Skeletal muscle satellite cell (primary cell): ENCODE data around the gene ETV3L.

Experiments used
- H3K27me3 ChIP-seq: 2 replicates; pipeline ENCODE4 v1.7.0; 2013; ENCODE audit warnings: low read length; ENCODE audit not compliant: control insufficient read depth, insufficient read depth
- H3K36me3 ChIP-seq: 2 replicates; pipeline ENCODE4 v1.7.0; 2013; ENCODE audit warnings: mild to moderate bottlenecking, control low read depth, low read length; ENCODE audit not compliant: insufficient read depth
- H3K4me1 ChIP-seq: 2 replicates; pipeline ENCODE4 v1.7.0; 2013; ENCODE audit warnings: low read length; ENCODE audit not compliant: control insufficient read depth, insufficient read depth
- H3K4me2 ChIP-seq: 2 replicates; pipeline ENCODE4 v1.7.0; 2013; ENCODE audit warnings: mild to moderate bottlenecking, low read length
- H3K4me3 ChIP-seq: 2 replicates; pipeline ENCODE4 v1.7.0; 2013; ENCODE audit warnings: low read length
- H3K9ac ChIP-seq: 2 replicates; pipeline ENCODE4 v1.7.0; 2013; ENCODE audit warnings: mild to moderate bottlenecking, low read depth, low read length, moderate library complexity
- H3K9me3 ChIP-seq: replicated peaks from 2 replicates; pipeline ENCODE4 v1.7.0; 2013; ENCODE audit warnings: mild to moderate bottlenecking, control low read depth, low read length

Gene ETV3L

GRCh38 chr1:157124855-157125254, 25.2 kb upstream of the ETV3L start:
- Histone ChIP-seq H3K36me3 (peaks cover 65% of the 10 kb centered on the region), H3K27me3 (no peaks in the 10 kb centered on the region)

DNA sequence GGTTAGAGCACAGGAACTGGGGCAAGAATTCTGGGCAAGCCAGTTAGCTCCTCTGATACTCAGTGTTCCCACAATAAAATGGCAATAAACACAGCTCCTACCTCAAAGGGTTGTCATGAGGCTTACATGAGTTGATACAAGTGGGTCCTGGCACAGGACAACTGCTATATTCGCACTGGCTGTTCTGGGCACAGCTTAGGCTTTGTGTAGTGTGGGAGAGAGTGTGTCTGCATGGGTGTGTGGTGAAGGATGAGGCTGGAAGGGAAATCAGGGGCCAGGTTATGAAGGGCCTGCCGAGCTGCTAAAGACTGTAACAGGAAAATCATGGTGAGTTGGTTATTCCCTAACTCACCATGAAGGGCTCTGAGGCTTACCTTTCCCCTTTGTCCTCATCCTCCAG, 19.8 kb upstream of the ETV3L start:
- Histone ChIP-seq H3K27me3 (peaks cover 10% of the 10 kb centered on the region), H3K9ac (no peak overlapping the region), H3K36me3 (peaks cover 27% of the 10 kb centered on the region), H3K9me3 (no peaks in the 10 kb centered on the region), H3K4me3 (no peak overlapping the region), H3K4me1 (no peaks in the 10 kb centered on the region), H3K4me2 (no peak overlapping the region)

More at GRCh38 chr1:157124855-157125254, 25.2 kb upstream of the ETV3L start:
- Histone ChIP-seq H3K4me3 (no peak overlapping the region), H3K4me1 (no peaks in the 10 kb centered on the region), H3K4me2 (no peak overlapping the region), H3K9me3 (no peaks in the 10 kb centered on the region), H3K9ac (no peak overlapping the region)

GRCh38 chr1:157119008-157119407, 19.4 kb upstream of the ETV3L start:
- no peak overlapping the region for H3K4me2 ChIP-seq
- peaks cover 23% of the 10 kb centered on the region for H3K36me3 ChIP-seq
- peaks cover 15% of the 10 kb centered on the region for H3K27me3 ChIP-seq
- H3K9ac ChIP-seq = no peak overlapping the region
- H3K4me1 ChIP-seq = no peaks in the 10 kb centered on the region
- no peaks in the 10 kb centered on the region for H3K9me3 ChIP-seq
- H3K4me3 ChIP-seq = no peak overlapping the region

DNA sequence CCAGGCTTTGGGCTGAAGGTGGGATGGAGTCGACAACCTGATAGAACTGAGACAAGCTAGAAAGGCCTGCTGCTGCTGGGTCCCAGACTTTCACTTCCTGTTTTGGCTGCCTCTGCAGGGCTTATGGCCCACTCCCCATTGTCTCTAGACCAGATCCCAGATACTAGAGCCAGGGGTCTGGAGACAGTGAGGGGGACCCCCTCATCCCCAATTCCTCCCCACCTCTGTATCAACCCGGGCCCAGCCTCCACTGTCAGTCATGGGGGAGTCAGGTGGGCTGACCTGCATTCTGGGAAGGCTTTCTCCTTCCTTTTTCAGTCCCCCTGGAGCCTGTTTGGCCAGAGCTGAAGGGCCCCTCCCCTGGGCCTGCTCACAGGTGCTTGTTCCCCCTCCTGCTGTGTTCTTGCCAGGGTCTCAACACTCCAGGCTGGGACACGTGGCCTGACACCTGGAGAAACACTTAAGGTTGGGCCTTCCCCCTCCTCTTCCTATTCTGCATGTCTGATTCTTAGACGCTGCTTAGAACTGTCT, 18.0 kb upstream of the ETV3L start:
- no peak overlapping the region for H3K4me3 ChIP-seq
- H3K27me3 ChIP-seq = peaks cover 23% of the 10 kb centered on the region
- H3K4me1 ChIP-seq = no peaks in the 10 kb centered on the region
- no peaks in the 10 kb centered on the region for H3K9me3 ChIP-seq
- peaks cover 9% of the 10 kb centered on the region for H3K36me3 ChIP-seq
- H3K4me2 ChIP-seq = no peak overlapping the region
- no peak overlapping the region for H3K9ac ChIP-seq

GRCh38 chr1:157116737-157117103, 17.1 kb upstream of the ETV3L start:
- peaks cover 32% of the 10 kb centered on the region for H3K27me3 ChIP-seq
- peaks cover 1% of the 10 kb centered on the region for H3K36me3 ChIP-seq
- no peaks in the 10 kb centered on the region for H3K4me1 ChIP-seq
- no peaks in the 10 kb centered on the region for H3K9me3 ChIP-seq
- H3K4me3 ChIP-seq = no peak overlapping the region
- H3K9ac ChIP-seq = no peak overlapping the region
- no peak overlapping the region for H3K4me2 ChIP-seq

DNA sequence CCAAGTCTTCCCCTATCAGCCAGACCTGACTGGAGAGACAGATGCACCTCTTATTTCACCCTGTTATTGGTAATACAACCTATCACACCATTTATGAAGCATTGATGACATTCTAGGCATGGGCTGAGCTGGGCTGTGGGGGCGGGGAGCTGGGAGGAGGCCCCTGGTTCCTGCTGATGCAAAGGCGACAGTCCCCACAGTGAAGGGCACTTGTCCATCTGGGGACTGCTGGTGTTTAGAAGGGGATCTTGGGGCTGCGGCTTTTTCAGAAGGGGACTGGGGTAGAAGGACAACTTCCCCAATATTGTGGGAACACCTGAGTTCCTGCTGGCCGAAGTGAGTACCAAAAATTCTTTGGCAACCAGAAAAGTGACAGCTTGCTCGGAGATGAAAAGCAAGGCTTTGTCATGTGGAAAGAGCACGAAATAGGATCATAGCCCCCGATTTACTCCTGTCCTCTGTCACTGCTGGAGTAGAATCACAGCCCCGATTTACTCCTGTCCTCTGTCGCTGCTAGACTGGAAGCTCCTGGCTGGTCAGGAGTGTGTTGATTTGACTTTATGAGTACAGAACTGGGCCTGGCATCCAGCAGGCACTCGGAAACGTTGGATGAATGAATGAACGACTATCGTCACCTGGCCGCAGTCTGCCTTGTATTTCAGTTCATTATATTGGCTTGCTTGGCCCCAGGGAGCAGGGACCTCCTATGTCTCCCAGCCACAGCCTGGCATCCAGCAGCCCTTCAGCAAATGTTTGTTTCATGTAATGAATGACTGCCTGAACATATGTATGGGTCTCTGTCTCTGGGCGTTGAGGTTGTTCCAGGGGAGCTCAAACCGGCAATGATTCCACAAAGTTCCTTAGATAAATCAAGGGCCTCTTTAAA, 16.5 kb upstream of the ETV3L start:
- Histone ChIP-seq H3K9me3 (no peaks in the 10 kb centered on the region), H3K27me3 (peaks cover 38% of the 10 kb centered on the region), H3K4me1 (no peaks in the 10 kb centered on the region), H3K4me2 (no peak overlapping the region), H3K36me3 (no peaks in the 10 kb centered on the region), H3K9ac (no peak overlapping the region), H3K4me3 (no peak overlapping the region)

- Histone ChIP-seq H3K4me2 (no peak overlapping the region), H3K9ac (no peak overlapping the region), H3K4me3 (no peak overlapping the region), H3K36me3 (no peaks in the 10 kb centered on the region), H3K4me1 (no peaks in the 10 kb centered on the region), H3K27me3 (peaks cover 45% of the 10 kb centered on the region), H3K9me3 (no peaks in the 10 kb centered on the region)
These were observed 15.8 kb upstream of the ETV3L start for GRCh38 chr1:157115429-157115838.

DNA sequence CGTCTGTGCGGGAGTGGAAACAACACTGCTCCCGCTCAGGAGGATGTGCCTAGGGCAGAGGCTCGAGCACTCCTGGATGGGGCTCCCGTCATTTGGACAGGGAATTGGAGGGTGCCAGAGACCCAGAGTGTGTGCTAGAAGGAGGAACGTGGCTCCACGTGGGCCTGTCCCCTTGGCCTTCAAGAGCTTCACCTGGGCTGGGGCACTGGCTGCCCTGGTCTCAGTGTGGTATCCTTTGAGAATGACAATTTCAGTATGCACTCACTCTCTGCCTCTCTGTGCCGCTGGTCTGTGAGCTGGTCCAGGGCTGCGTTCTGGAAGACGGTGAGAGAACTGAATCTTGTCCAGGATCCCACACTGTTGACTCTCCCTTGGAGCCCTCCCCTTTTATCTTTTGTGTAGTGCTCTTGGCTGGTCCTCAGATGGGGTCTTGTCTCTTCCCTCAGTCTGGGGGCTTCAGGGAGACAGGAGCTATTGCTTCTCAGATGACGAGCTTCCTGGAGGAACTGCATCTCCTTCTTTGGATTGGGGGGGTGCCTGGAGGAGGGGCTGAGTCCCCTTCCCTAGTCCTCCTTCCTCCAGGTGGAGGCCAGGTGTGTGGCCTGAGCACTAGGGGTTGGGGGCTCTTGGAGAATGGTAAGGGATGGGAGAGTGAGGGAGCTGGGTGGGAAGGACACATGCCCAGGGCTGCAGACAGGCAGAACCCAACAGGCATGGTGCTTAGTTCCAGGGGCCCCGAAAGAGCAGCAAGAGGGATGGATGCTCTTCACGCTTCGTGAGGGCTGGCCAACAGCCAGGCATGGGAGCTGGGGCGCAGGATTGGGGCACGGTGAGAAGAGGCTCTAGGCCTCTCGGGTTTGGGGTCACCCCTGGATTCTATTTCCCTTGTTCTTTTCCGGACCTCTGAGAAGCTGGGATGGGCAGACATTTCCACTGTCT, 14.8 kb upstream of the ETV3L start:
- Histone ChIP-seq H3K27me3 (peaks cover 48% of the 10 kb centered on the region), H3K4me2 (no peak overlapping the region), H3K9me3 (no peaks in the 10 kb centered on the region), H3K36me3 (no peaks in the 10 kb centered on the region), H3K9ac (no peak overlapping the region), H3K4me1 (no peaks in the 10 kb centered on the region), H3K4me3 (no peak overlapping the region)

GRCh38 chr1:157113631-157114030, 14.0 kb upstream of the ETV3L start:
- H3K9ac ChIP-seq = no peak overlapping the region
- H3K4me1 ChIP-seq = no peaks in the 10 kb centered on the region
- peaks cover 48% of the 10 kb centered on the region for H3K27me3 ChIP-seq
- H3K9me3 ChIP-seq = no peaks in the 10 kb centered on the region
- H3K36me3 ChIP-seq = no peaks in the 10 kb centered on the region
- H3K4me3 ChIP-seq = no peak overlapping the region
- H3K4me2 ChIP-seq = no peak overlapping the region

- H3K9ac ChIP-seq = no peak overlapping the region
- H3K9me3 ChIP-seq = no peaks in the 10 kb centered on the region
- H3K4me3 ChIP-seq = no peak overlapping the region
- peaks cover 51% of the 10 kb centered on the region for H3K27me3 ChIP-seq
- no peaks in the 10 kb centered on the region for H3K36me3 ChIP-seq
- H3K4me1 ChIP-seq = no peaks in the 10 kb centered on the region
- no peak overlapping the region for H3K4me2 ChIP-seq
These were observed 13.5 kb upstream of the ETV3L start for GRCh38 chr1:157113106-157113505.

- Histone ChIP-seq H3K4me1 (no peaks in the 10 kb centered on the region), H3K27me3 (peaks cover 59% of the 10 kb centered on the region), H3K4me3 (no peak overlapping the region), H3K4me2 (no peak overlapping the region), H3K9ac (no peak overlapping the region), H3K9me3 (no peaks in the 10 kb centered on the region), H3K36me3 (no peaks in the 10 kb centered on the region)
These were observed 12.7 kb upstream of the ETV3L start for GRCh38 chr1:157112186-157112867.
